GM23338 (cell line): ENCODE results near the gene NT5DC2.

ENCODE experiments used
- CREB1 ChIP-seq: fragments of 250-450 bp; sonication (Bioruptor Pico); IDR thresholded peaks from 2 replicates; pipeline ENCODE4 v1.5.0; 2020; ENCODE audit warnings: low read depth, mild to moderate bottlenecking, moderate library complexity
- CTCF ChIP-seq, 2 experiments: fragments of 200-600 bp in 1 of 2; sonication (generic) in 1 of 2; conservative IDR thresholded peaks; 2 replicates each; pipeline versions ENCODE4 v1.5.1 to v1.6.1; 2016 to 2017; ENCODE audit warnings: antibody characterized with exemption in 2 of 2, low read depth in 2 of 2, mild to moderate bottlenecking in 2 of 2, moderate library complexity in 1 of 2
- ETS1 ChIP-seq: IDR thresholded peaks from 2 replicates; pipeline ENCODE4 v1.6.1; 2016; ENCODE audit warnings: antibody characterized with exemption
- EZH2 ChIP-seq: fragments of 200-600 bp; sonication (generic); IDR thresholded peaks from one replicate; pipeline ENCODE4 v1.8.0; 2017; ENCODE audit warnings: antibody characterized with exemption, mild to moderate bottlenecking, low read depth; ENCODE audit not compliant: unreplicated experiment
- EZH2phosphoT487 ChIP-seq: fragments of 200-600 bp; sonication (generic); IDR thresholded peaks from one replicate; pipeline ENCODE4 v1.8.1; 2018; ENCODE audit warnings: antibody characterized with exemption; ENCODE audit not compliant: unreplicated experiment
- JUNB ChIP-seq: IDR thresholded peaks from one replicate; pipeline ENCODE4 v1.6.1; 2016; ENCODE audit warnings: antibody characterized with exemption; ENCODE audit not compliant: unreplicated experiment
- NANOG ChIP-seq: IDR thresholded peaks from 2 replicates; pipeline ENCODE4 v1.6.1; 2016; ENCODE audit warnings: antibody characterized with exemption, borderline replicate concordance
- POLR2AphosphoS5 ChIP-seq: IDR thresholded peaks from 2 replicates; pipeline ENCODE4 v1.6.1; 2016; ENCODE audit warnings: antibody characterized with exemption, low read depth
- REST ChIP-seq: IDR thresholded peaks from one replicate; pipeline ENCODE4 v1.6.1; 2018; ENCODE audit warnings: antibody characterized with exemption; ENCODE audit not compliant: unreplicated experiment
- STAT1 ChIP-seq: IDR thresholded peaks from one replicate; pipeline ENCODE4 v1.6.1; 2016; ENCODE audit warnings: antibody characterized with exemption; ENCODE audit not compliant: unreplicated experiment
- ZNF114 ChIP-seq: fragments of 250-450 bp; sonication (Bioruptor Pico); IDR thresholded peaks from 2 replicates; pipeline ENCODE4 v1.5.0; 2020; ENCODE audit warnings: mild to moderate bottlenecking, moderate library complexity
- ZNF331 ChIP-seq: fragments of 250-450 bp; sonication (Bioruptor Pico); IDR thresholded peaks from 2 replicates; pipeline ENCODE4 v1.5.0; 2020; ENCODE audit warnings: low read depth, mild to moderate bottlenecking, moderate library complexity

GRCh38 chr3:52539010-52539653, 5.5 kb upstream of the NT5DC2 start:
- TF ChIP-seq CTCF (conservative IDR thresholded peaks at IDR 0.05; ENCODE audit: low read depth in 2 of 2) (no peak), REST (no peak), POLR2AphosphoS5 (no peak), ETS1 (no peak), NANOG (no peak), ZNF114 (CRISPR knock-in tag) (no peak), EZH2 (no peak), JUNB (no peak), EZH2phosphoT487 (no peak), CREB1 (CRISPR knock-in tag) (no peak), ZNF331 (CRISPR knock-in tag) (no peak), STAT1 (no peak)
